ENCODE measurements around the gene HSPBP1. TPM values are rescaled to one million over a fixed set of nuclear protein-coding genes. Genes with fewer than 3 reads are reported as not detected.

HSPBP1 gene
- total RNA-seq, 1 donor from 2014 or later, result 67.3 TPM

DNA sequence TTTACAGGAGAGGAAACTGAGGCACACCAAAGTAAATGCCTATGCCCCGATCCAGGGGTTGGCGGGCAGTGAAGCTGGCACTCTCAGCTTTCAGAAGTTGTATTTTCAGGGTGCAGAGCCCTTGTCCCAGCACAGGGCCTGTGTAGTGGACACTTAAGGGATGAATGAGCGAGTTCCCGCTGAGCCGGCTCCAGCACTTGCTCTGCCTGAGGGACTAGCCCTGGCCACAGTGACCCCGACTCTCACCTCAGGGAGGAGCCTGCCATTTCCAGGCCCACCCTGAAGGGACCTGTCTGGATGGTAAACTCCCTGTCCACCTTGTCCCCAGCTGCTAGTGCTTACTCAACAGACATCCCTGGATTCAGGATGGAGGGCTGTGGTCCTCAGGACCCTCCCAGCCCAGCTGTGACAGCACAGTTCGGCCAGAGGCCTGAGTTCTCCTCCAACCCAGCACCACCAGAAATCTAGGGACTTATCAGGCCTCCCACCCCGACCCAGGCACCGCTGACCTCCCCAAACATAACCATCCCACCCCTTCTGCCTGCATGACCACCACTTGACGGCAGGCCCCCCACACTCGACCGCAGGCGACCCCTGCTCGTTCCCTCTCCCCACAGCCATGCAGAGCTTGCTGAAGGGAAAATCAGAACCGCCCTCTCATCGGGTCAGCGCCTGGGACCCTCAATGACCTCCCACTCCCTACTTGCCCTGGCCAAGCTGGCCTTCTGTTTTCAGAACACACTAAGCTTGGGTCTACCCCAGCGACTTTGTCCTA, 29.5 kb downstream of the HSPBP1 start:
- TF ChIP-seq CTCF (conservative IDR thresholded peaks at IDR 0.05; ENCODE audit: low read depth, low read length), result no peak
- no peak for DNase-seq (ENCODE audit: low read depth)
- H3K4me3 ChIP-seq (ENCODE audit: low read depth, low read length), result no peak overlapping the region

- no peak for TF ChIP-seq CTCF (conservative IDR thresholded peaks at IDR 0.05; ENCODE audit: low read depth, low read length)
- DNase-seq (ENCODE audit: low read depth), result no peak
- H3K4me3 ChIP-seq (ENCODE audit: low read depth, low read length), result no peak overlapping the region
These were observed 30.1 kb downstream of the HSPBP1 start for GRCh38 chr19:55249841-55250240.

GRCh38 chr19:55248704-55249103, 31.2 kb downstream of the HSPBP1 start:
- H3K4me3 ChIP-seq (ENCODE audit: low read depth, low read length), result no peak overlapping the region
- DNase-seq (ENCODE audit: low read depth), result no peak
- no peak for TF ChIP-seq CTCF (conservative IDR thresholded peaks at IDR 0.05; ENCODE audit: low read depth, low read length)

GRCh38 chr19:55248166-55248675, 31.7 kb downstream of the HSPBP1 start:
- no peak for DNase-seq (ENCODE audit: low read depth)
- no peak for TF ChIP-seq CTCF (conservative IDR thresholded peaks at IDR 0.05; ENCODE audit: low read depth, low read length)
- no peak overlapping the region for H3K4me3 ChIP-seq (ENCODE audit: low read depth, low read length)

DNA sequence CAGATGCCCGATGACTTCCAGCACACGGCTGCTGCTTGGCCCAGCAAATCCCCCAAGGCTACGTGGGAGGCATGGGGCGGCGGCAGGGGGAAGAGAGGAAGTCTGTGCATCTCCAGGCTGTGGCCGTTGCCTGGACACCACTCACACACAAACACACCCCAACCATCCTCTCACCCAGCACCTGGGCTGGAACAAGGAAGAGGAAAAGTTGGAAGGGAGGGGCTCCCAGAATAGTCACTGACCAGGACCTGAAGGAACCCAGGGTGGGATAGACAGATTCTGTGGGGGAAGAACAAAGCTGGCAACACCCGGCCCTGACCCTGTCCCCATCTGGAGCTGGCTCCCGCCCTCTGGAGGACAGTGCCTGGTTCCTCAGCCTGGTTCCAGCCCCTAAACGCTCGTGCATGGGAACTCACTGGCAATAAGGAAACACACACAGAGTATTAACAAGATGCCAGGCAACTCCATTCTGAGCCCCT, 32.2 kb downstream of the HSPBP1 start:
- DNase-seq (ENCODE audit: low read depth), result no peak
- no peak overlapping the region for H3K4me3 ChIP-seq (ENCODE audit: low read depth, low read length)
- TF ChIP-seq CTCF (conservative IDR thresholded peaks at IDR 0.05; ENCODE audit: low read depth, low read length), result no peak

- H3K4me3 ChIP-seq (ENCODE audit: low read depth, low read length), result no peak overlapping the region
- DNase-seq (ENCODE audit: low read depth), result no peak
- TF ChIP-seq CTCF (conservative IDR thresholded peaks at IDR 0.05; ENCODE audit: low read depth, low read length), result no peak
These were observed 33.2 kb downstream of the HSPBP1 start for GRCh38 chr19:55246462-55247451.
